Forelimb muscle (tissue), 1 donor: Measurements from ENCODE around the gene GJD3. TPM values are rescaled to one million over a fixed set of nuclear protein-coding genes. Genes with fewer than 3 reads are reported as not detected.

Source experiments
- polyA plus RNA-seq: library from polyadenylated mRNA; unstranded; fragments of 120-200 nt; gene quantifications from one replicate; pipeline ENCODE4 v1.2.1, GENCODE V29; 2013; ENCODE audit not compliant: insufficient read length

The GJD3 gene
- polyA plus RNA-seq, 1 donor = 0.70 TPM

Other genes starting within 250 kb of the GJD3 start
- 111 TPM for gene MSL1, start 242.8 kb downstream of the GJD3 start, polyA plus RNA-seq
- gene CASC3, start 224.2 kb downstream of the GJD3 start, polyA plus RNA-seq = 55.5 TPM
- gene RAPGEFL1, start 187.3 kb downstream of the GJD3 start, polyA plus RNA-seq = 8.6 TPM
- 15.4 TPM for gene WIPF2, start 145.4 kb downstream of the GJD3 start, polyA plus RNA-seq
- 7.1 TPM for gene CDC6, start 76.9 kb downstream of the GJD3 start, polyA plus RNA-seq
- 59.0 TPM for gene RARA, start 55.6 kb downstream of the GJD3 start, polyA plus RNA-seq
- gene TOP2A, start 53.2 kb upstream of the GJD3 start, polyA plus RNA-seq = 53.9 TPM
- 225 TPM for gene IGFBP4, start 78.7 kb upstream of the GJD3 start, polyA plus RNA-seq
- not detected for gene TNS4, start 136.9 kb upstream of the GJD3 start, polyA plus RNA-seq
- gene CCR7, start 200.7 kb upstream of the GJD3 start, polyA plus RNA-seq = 0.39 TPM